NB4 (cell line): ENCODE measurements around the gene PDLIM7.

Experiments
- DNase-seq: peaks from one replicate; pipeline ENCODE4 v3.0.0; 2010; ENCODE audit warnings: low read depth
- H3K4me3 ChIP-seq: one replicate; pipeline ENCODE4 v1.5.1; 2011; ENCODE audit warnings: mild to moderate bottlenecking, low read depth, low read length, moderate library complexity
- CTCF ChIP-seq: IDR thresholded peaks from one replicate; pipeline ENCODE4 v1.5.1; 2012; ENCODE audit warnings: low read depth, low read length
- MAX ChIP-seq: IDR thresholded peaks from 2 replicates; pipeline ENCODE4 v1.6.1; 2011; ENCODE audit warnings: low read depth, low read length
- MYC ChIP-seq: IDR thresholded peaks from 2 replicates; pipeline ENCODE4 v1.6.1; 2011; ENCODE audit warnings: low read depth, low read length
- POLR2A ChIP-seq: IDR thresholded peaks from 2 replicates; pipeline ENCODE4 v1.6.1; 2011; ENCODE audit warnings: mild to moderate bottlenecking; ENCODE audit not compliant: insufficient read length; ENCODE audit errors: extremely low read depth

PDLIM7 gene

DNA sequence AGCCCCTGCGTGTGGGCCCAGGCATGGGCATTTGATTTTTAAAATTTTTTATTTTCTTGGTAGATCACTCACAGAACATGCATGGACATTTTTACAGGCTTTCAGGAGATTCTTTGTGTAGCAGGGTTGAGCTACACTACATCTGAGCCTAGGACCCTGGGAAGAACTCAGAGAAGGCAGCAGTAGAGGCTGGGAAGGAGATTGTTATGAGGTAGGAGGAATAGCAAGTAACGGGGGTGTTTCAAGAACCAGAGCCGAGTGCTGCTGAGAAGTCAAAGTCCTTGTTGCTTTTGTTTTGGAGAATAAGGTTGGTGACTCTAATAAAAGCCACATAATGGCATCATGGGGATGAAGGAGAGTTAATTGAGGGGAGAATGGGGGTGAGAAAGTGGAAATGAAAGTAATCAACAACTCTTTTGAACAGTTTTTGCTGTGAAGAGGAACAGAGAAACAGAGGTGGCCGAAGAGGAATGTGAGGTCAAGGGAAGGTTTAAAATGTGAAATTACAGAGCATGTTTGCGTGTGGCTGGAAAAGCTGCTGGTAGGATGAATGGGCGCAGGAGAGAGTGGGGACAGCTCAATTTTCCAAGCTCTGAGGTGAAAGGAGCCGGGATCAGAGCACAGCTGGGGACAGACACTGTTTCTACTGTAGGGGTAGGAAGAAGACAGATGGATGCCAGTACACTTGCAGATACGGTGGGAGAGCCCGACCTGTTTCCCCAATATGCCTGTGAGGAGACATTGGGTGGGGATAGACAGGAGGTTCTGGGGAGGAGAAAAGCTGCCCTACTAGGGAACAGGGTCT, 4.7 kb upstream of the PDLIM7 start:
- DNase-seq, result no peak
- no peak for TF ChIP-seq MYC
- TF ChIP-seq POLR2A, result no peak
- no peak for TF ChIP-seq MAX
- no peak for TF ChIP-seq CTCF
- H3K4me3 ChIP-seq, result no peak overlapping the region

DNA sequence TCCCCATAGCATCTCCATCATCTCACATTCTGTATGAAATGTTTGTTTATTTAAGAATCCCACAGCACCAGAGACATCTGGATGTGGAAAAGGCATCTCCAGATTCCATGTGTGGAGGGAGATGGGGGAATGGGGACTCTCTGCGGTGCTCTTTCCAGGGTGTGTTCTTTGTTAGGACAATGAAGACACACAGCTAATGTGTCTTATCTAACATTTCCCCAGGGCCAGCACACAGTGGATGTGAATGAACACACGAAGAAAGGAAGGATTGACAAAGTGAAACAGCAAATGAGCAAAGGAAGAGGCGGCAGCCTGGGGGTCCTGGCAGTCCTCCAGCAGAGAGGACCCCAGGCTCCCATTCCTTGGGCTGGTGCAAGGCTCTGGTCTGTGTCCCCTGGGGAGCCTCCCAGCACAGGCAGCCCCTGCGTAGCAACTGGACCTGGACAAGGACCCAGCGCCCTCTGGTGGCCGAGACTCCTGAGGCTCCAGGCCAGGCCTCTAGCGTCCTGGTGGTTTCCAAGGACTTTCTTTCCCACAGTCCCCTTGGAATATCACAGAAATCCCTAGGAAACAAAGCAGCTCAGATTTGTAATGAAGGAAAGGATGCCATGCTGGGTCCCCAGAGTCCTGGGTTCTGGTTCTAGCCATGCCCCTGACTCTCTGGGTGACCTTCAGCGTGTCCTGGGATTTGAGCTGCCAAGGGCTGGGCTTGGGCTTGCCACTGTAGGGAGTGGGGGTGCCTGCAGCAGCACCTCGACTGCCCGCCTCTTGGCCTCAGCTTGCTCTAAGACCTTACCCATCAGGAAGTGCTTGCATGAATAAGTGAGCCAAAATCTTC, 3.5 kb upstream of the PDLIM7 start:
- TF ChIP-seq MAX, result no peak
- TF ChIP-seq MYC, result no peak
- TF ChIP-seq POLR2A, result peak; percentile 17
- TF ChIP-seq CTCF, result peak; percentile 93
- peak; percentile 88 for DNase-seq
- no peak overlapping the region for H3K4me3 ChIP-seq

DNA sequence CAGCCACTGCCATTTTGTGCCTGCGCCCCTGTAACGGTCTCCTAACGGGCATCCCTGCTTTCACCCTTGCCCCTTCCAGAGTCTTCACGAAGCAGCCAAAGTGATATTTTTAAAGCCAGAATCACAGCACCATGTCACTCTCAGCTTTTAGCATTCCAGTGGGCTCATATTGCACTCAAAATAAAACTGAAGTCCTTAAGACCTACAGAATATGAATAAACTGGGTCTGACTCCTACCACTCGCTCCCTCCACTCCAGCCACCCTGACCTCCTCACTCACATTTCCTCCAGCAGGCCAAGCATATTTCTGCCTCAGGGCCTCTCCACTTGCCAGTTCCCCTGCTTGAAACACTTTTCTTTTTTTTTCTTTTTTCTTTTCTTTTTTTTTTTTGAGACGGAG, 2.4 kb upstream of the PDLIM7 start:
- no peak for DNase-seq
- TF ChIP-seq MAX (no peak), CTCF (no peak), MYC (no peak), POLR2A (no peak)
- H3K4me3 ChIP-seq, result no peak overlapping the region

DNA sequence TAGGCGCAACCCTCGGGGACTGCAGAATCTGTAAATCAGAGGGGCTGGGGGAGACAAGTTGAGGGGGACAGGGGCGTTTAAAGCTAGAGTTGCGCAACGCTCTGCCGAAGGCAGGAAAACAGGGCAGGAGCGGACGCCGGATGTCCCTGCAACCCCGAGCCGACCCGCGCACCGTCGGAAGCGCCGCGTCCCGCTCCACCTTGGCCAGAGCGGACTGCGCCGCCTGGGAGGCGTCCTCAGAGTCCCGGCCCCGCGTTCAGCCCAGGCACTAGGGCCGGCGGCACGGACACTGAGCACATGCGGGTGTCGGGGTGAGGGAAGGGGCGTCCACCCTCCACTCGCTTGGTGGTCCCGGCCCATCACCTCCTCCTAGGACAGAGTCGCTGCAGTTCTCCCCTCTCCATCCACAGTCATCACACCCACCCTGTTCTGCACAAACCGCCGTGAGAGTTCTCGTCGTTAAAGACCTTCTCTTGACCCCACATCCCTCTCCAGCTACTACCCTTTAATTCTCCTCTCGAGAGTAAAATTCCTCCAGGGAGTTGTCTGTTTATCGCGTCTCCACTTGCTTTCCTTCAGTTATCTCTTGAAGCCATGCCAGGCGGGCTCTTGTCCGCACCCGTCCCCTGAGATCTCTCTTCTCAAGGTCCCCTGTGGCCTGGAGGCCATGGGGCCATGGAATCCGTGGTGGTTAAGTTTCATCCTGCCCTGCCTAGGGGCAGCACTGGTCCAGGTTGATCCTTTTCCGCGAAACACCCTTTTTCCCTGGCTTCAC, 796 bp upstream of the PDLIM7 start:
- DNase-seq, result no peak
- peak overlapping the region; percentile 47 for H3K4me3 ChIP-seq
- TF ChIP-seq POLR2A (no peak), MAX (0 out of 2 replicates have a peak, but pooled peaks have one; percentile 25)

DNA sequence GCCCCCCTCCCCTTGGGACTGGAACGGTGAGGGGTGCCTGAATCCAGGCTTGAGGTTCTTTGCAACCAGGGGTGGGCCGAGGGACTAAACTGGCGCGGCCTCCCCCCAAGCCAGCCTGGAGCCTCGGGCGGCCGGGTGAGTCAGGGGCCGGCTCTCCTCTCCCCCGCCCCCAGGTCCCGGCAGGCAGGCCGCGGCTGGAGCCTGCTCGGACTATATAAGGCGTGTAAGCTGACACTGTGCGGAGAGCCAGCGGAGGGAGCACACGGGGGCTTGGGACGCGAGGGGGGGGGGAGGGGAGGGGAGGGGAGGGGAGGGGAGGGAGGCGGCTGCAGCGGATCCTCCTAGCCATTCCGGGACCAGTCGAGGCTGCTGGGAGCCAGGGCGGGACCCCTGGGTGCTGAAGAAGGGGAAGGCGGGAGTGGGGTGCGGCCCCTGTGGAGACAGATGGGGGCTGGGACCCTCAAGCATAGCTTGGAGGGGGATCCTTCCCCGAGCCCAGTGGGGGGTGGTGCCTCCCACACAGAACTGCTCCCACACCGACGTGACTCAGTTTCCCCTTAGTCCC, 595 bp downstream of the PDLIM7 start:
- TF ChIP-seq POLR2A, result no peak
- no peak for TF ChIP-seq CTCF
- TF ChIP-seq MAX, result no peak
- TF ChIP-seq MYC, result no peak
- peak; percentile 86 for DNase-seq

More for the DNA sequence above, 595 bp downstream of the PDLIM7 start:
- peak overlapping the region; percentile 58 for H3K4me3 ChIP-seq
